Measurements from ENCODE around the gene LRRC3.
A peak's percentile ranks its signal among the peaks of the same experiment; 100 is the strongest.

Gene LRRC3

DNA sequence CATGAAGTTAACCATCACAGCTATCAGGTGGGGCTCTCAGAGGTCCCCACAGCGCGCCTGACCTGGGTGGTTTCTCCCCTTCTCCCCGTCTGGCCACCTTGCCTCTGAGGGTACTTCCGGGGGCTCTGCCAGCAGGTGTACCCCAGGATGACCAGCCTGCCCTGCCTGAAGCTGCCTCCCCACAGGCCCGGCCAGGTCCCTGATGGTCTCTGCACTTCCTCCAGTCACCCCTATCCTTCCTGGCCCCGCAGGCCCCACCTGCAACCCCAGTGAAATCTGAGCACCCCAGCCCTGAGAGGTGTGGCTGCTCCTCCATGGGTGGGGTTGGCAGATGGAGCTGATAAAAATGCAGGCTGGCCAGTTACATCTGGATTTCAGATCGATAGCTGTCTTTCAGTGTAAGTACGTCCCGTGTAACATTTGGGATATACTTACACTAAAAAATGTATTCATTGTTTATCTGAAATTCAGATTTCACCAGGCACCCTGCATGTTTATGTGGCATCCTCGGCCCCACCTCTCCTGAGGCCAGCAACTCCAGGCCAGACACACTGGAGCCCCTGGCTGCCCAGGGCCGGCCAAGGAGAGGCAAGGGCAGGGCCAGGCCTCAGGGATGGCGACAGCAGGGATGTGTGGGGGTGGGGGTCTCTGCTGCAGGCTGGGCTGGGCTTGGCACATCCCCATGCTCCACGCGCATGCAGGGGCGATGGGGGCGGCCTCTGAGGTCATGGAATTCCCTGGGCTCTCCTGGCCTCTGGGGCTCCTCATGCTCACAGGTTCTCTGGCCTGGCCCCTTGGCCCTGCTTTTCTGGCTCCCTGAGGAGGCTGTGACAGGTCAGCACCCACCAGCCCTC lies 25.1 kb downstream of the LRRC3 start:
- DNase-seq: no peak

GRCh38 chr21:44482581-44483287 lies 27.4 kb downstream of the LRRC3 start:
- DNase-seq: no peak

DNA sequence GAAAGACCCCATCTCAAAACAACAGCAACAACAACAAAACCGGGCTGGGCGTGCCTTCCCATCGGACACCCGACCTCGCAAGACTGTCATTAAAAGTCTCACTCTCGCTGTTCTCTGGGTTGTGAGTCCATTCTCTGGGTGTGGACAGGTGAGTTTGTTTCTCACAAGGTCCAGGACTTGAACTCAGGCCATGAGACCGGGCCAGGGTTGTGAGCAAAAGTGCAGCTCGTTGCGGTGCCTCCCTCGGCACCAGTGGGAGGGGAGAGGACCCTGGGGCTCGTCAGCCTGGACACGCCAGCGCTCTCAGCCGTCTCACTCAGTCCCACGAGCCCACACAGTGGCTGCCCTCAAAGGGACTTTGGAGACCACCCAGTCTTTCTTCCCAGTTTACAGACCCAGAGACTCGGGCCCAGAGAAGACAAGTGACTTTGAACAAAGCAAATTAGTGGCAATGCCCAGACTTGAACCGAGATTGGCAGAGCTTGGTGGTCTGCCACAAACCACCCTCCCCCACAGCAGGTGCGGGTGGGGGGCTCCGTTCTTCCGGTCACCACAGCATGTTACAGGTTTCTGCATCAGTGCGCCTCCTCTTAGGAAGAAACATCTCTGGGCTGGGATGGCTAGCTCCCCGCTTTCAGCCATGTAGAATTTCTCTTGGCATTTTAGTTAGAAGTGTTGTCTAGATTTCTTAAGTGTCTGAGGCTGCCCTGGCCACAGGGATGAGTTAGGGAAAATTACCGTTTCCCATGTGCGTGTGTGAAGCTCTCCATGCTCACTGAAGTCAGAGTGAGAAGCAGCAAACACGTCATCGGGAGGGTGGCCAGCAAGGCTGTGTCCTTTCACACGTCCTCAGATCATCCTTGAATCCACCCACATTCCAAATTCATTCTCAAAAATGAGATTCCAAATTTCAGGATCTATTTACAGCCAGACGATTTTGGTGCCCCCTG lies 28.3 kb downstream of the LRRC3 start:
- DNase-seq: no peak

DNA sequence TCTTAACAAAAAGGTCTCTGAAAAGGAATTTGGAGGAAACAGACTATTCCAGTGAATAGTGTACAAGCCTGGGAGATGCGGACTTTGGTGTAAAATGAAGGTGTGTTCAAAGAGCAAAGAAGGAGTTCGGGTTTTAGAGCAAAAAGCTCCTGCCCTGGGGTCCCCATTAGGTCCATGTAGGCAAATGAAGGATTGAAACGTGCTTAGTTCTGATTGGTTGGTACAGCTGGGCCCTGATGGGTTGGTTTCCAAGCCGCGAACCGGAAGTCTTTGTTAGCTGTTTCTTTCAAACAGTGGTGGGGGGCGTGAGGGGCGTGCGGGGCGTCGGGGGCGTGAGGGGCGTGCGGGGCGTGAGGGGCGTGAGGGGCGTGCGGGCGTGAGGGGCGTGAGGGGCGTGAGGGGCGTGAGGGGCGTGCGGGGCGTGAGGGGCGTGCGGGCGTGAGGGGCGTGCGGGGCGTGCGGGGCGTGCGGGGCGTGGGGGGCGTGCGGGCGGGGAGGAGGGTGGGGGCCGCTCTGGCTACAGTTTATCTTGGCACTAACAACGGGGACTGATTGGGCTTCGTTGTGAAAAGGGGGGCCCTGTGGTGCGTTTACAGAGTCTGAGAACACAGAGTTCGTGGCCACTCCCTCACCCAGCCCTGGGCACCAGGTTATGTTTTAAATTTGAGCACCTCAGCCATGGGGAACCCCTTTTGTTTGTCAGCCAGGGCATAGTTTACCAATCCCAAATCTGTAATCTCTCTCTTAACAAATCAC lies 29.4 kb downstream of the LRRC3 start:
- no peak for DNase-seq

- peak; percentile 14 for DNase-seq
These were observed 30.0 kb downstream of the LRRC3 start for GRCh38 chr21:44485254-44485793.

DNA sequence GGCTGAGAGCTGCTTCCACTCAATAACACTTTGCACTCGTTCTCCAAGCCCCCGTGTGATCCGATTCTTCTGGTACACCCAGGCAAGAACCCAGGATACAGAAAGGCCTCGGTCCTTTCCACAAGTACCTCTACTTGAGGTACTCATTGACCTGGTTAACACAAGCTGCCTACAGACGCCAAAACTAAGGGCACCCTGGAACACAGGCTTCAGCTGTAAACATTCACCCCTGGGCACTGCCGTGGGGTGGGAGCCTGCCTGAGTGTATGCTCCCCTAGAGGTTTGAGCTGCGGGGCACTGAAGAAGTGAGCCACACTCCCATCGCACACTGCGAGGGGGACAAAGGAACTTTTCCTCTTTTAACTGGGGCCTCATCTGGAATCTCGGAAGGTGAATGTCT lies 30.5 kb downstream of the LRRC3 start:
- no peak for DNase-seq

DNA sequence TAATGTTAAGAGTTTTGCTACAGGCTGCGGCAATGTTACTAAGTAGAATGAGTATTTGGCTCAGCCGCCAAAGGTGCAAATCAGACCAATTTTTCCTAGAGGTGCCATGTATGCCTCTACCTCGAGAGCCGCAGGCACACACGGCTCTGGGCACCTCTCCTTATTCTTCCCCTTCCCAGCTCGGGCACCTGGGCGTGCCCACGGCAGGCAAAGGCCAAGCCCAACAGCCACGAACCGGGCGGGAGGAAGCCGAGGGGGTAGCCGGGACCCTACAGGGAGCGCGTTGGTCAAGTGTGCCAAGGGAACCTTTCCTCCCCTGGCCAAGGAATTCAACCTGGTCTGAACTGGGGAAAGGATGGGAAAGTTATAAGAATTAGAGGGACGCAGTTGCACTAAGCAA lies 31.0 kb downstream of the LRRC3 start:
- no peak for DNase-seq

DNA sequence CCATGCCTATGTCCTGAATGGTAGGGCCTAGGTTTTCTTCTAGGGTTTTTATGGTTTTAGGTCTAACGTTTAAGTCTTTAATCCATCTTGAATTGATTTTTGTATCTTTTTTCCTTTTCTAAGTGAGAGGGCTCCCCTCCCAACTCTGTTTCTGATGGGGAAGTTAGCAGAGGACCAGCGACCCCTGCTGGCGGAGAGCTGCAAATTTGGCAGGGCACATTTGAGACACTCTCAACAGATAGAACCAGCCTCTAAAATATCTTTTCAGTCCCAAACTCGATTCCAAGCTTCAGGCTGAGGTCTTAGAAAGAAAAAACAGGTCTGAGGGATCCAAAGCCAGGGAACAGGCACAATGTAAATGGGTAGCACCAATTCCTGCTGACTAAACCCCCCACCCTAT lies 32.5 kb downstream of the LRRC3 start:
- peak; percentile 49 for DNase-seq

DNA sequence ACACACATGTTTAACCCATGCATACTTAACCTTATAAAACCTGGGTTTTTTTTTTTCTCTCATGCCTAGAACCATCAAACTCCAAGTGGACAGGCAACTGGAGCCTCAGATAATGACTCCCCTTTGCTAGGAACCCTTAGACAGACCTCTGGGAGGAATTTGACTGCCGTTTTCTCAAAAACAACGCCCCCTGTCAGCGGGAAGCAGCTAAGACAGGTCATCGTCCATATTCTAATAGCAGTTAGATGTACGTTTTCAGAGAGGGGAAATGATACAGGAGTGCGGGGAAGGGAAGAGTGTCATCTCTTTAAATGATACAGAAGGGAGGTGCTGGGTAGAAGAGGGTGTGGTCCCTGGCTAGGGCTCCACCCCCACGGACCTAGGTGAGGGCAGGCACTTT lies 34.7 kb downstream of the LRRC3 start:
- no peak for DNase-seq

DNA sequence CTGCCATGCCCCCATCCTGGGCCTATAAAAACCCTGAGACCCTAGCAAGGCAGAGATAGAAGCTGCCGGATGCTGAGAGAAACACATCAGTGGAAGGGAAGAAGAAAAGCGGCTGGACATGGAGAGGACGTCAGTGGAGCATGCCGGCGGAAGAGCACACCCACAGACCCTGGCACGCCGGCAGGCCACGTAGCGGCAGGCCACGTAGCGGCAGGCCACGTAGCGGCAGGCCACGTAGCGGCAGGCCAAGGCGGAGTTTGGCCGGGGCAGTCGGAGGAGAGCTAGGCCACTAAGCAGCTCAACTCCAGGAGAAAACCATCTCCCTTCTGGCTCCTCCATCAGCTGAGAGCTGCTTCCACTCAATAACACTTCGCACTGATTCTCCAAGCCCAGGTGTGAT lies 35.1 kb downstream of the LRRC3 start:
- DNase-seq: no peak

GRCh38 chr21:44490816-44491215 lies 35.5 kb downstream of the LRRC3 start:
- no peak for DNase-seq

- no peak for DNase-seq
These were observed 37.5 kb downstream of the LRRC3 start for GRCh38 chr21:44492567-44493385.

DNA sequence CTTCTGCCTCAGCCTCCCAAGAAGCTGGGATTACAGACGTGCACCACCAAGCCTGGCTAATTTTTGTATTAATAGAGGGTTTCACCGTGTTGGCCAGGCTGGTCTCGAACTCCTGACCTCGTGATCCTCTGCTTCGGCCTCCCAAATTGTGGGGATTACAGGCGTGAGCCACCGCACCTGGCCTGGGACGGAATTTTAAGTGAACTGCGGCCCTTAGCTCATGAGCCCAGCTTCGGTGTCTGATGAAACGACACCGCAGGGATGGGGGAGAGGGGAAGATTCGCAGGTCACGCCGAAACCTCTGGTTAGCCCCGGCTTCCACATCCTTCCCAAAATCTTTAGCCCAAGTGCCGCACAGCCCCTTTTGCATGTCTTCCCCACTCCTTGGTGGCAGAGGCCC lies 39.1 kb downstream of the LRRC3 start:
- DNase-seq: no peak

- DNase-seq: no peak
These were observed 39.6 kb downstream of the LRRC3 start for GRCh38 chr21:44494956-44495355.

- no peak for DNase-seq
These were observed 40.6 kb downstream of the LRRC3 start for GRCh38 chr21:44495611-44496563.

DNA sequence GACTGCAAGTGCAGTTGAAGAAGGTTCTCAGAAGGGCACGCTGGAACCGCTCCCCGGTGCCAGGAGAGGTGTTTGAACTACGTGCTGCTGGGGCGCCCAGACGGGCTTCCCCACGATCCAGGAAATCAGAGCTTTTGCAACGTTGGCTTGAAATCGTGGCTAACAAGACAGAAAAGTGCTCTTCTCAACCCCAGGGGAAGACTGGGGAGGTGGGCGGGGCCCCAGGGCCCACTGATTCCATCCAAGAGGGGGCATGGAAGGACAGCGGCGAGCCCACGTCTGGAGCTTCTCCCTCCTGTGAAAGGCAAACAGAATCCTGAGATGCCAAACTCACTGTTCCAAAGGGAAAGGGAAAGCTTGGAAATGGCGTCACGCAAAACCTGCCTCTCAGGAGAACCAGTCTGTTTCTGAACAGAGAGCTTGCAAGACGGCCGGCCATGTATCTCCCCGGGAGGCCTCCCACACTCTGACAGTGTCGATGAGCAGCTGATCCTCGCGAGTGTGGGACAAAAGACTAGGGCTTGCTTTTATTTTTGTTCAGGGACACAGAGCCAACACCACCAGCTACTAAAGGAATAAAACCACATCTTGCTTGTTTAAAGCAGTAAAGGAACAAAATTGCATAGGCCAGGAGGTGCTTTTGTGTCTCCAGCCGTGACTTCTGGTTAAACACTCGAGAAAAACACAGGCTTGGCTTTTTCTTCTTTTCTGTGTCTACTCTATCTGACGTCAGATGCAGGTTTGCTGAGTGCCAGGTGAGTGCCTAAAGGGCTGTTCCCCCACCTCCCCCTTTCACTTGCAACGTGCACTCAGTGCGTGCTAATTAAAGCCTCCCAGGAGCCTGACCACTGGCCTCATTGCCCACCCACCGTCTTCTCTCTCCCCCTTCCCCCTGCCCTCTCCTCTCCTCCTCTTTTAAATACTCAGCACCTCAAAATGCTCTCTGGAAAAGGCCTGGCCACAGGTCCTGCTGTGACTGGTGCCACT lies 41.5 kb downstream of the LRRC3 start:
- no peak for DNase-seq

DNA sequence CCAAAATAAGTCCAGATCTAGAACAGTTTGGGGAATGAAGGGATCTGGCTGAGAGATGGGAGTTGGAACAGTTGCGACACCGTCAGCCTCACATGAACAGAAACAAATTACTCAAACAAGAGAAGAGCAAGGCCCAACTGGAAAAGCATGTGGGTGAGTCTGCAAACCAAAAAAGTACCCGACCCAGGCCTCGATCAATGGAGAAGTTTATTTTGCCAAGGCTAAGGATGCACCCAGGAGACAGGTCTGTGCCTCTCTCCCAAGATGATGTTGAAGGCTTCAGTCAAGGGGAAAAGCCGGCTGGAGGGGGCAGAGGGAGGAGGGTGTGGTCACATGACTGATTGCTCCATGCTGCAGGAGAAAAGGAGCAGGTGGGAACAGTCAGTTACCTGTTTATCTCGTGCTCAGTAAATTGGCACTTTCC lies 42.4 kb downstream of the LRRC3 start:
- no peak for DNase-seq

Data from activated naive CD4-positive, alpha-beta T cell treated with Interleukin-2 at 50 U/mL for 16 hours (primary cell).